COLO829 (cell line): ENCODE measurements around the gene TOR4A.
"Not testable (repeated sequence)": the region's sequence is repeated elsewhere in the genome, so short reads cannot be mapped to it uniquely, and the experiment has no call there.

ENCODE experiments used
- DNase-seq: peaks from one replicate; pipeline ENCODE4 v3.0.0; 2012; ENCODE audit warnings: low spot score

TOR4A gene

GRCh38 chr9:137317718-137318511, 40.4 kb downstream of the TOR4A start:
- DNase-seq = no peak

GRCh38 chr9:137318602-137319001, 41.1 kb downstream of the TOR4A start:
- DNase-seq = no peak

- no peak for DNase-seq
These were observed 41.6 kb downstream of the TOR4A start for GRCh38 chr9:137319011-137319738.

- DNase-seq = no peak
These were observed 42.4 kb downstream of the TOR4A start for GRCh38 chr9:137319739-137320551.

GRCh38 chr9:137320555-137321384, 43.2 kb downstream of the TOR4A start:
- DNase-seq = no peak

GRCh38 chr9:137321726-137322361, 44.3 kb downstream of the TOR4A start:
- no peak for DNase-seq

GRCh38 chr9:137323531-137324331, 46.2 kb downstream of the TOR4A start:
- no peak for DNase-seq

- no peak for DNase-seq
These were observed 47.6 kb downstream of the TOR4A start for GRCh38 chr9:137325124-137325523.

GRCh38 chr9:137325799-137326198, 48.3 kb downstream of the TOR4A start:
- no peak for DNase-seq

- no peak for DNase-seq
These were observed 49.0 kb downstream of the TOR4A start for GRCh38 chr9:137326445-137327065.

GRCh38 chr9:137327641-137328550, 50.4 kb downstream of the TOR4A start:
- not testable (repeated sequence) for DNase-seq

GRCh38 chr9:137329590-137329989, 52.1 kb downstream of the TOR4A start:
- not testable (repeated sequence) for DNase-seq

GRCh38 chr9:137330689-137331088, 53.2 kb downstream of the TOR4A start:
- DNase-seq = no peak

GRCh38 chr9:137331929-137332328, 54.4 kb downstream of the TOR4A start:
- no peak for DNase-seq
